ENCODE data around the gene BHLHE23.
"Not testable (repeated sequence)": the region's sequence is repeated elsewhere in the genome, so short reads cannot be mapped to it uniquely, and the experiment has no call there.

Gene BHLHE23

GRCh38 chr20:62967149-62967501 lies 39.6 kb downstream of the BHLHE23 start:
- peaks cover 8% of the 10 kb centered on the region for H3K4me1 Mint-ChIP-seq
- CTCF ChIA-PET = no interaction called here
- H3K4me3 Mint-ChIP-seq = no peak overlapping the region
- H3K27ac Mint-ChIP-seq = no peak overlapping the region
- H3K9me3 Mint-ChIP-seq = no peaks in the 10 kb centered on the region
- H3K27me3 Mint-ChIP-seq = peaks cover 43% of the 10 kb centered on the region
- DNase-seq = no peak
- H3K36me3 Mint-ChIP-seq = peaks cover 1% of the 10 kb centered on the region

- Mint-ChIP-seq H3K4me3 (no peak overlapping the region), H3K4me1 (peaks cover 2% of the 10 kb centered on the region), H3K27me3 (peaks cover 36% of the 10 kb centered on the region), H3K27ac (no peak overlapping the region), H3K36me3 (peaks cover 1% of the 10 kb centered on the region), H3K9me3 (no peaks in the 10 kb centered on the region)
- CTCF ChIA-PET = no interaction called here
- DNase-seq = no peak
These were observed 40.3 kb downstream of the BHLHE23 start for GRCh38 chr20:62966212-62967148.

GRCh38 chr20:62965363-62965771 lies 41.4 kb downstream of the BHLHE23 start:
- Mint-ChIP-seq H3K36me3 (peaks cover 1% of the 10 kb centered on the region), H3K27ac (no peak overlapping the region), H3K4me3 (no peak overlapping the region), H3K9me3 (no peaks in the 10 kb centered on the region), H3K4me1 (no peaks in the 10 kb centered on the region), H3K27me3 (peaks cover 27% of the 10 kb centered on the region)
- CTCF ChIA-PET = no interaction called here
- DNase-seq = no peak

- Mint-ChIP-seq H3K4me1 (peaks cover 4% of the 10 kb centered on the region), H3K9me3 (no peaks in the 10 kb centered on the region), H3K27ac (no peak overlapping the region), H3K4me3 (no peak overlapping the region), H3K27me3 (peaks cover 21% of the 10 kb centered on the region), H3K36me3 (peaks cover 1% of the 10 kb centered on the region)
- no peak for DNase-seq
- CTCF ChIA-PET = no interaction called here
These were observed 42.1 kb downstream of the BHLHE23 start for GRCh38 chr20:62964700-62965099.

- Mint-ChIP-seq H3K9me3 (no peaks in the 10 kb centered on the region), H3K4me1 (peaks cover 10% of the 10 kb centered on the region), H3K36me3 (peaks cover 1% of the 10 kb centered on the region), H3K4me3 (no peak overlapping the region), H3K27ac (no peak overlapping the region), H3K27me3 (peaks cover 19% of the 10 kb centered on the region)
- no peak for DNase-seq
- CTCF ChIA-PET = no interaction called here
These were observed 43.0 kb downstream of the BHLHE23 start for GRCh38 chr20:62963614-62964397.

- H3K4me3 Mint-ChIP-seq = no peak overlapping the region
- CTCF ChIA-PET = interaction anchor here (1.3 kb wide), 1 partner anchor 15 kb away, joined by 3 read pairs; no protein-coding TSS in a partner anchor
- peaks cover 1% of the 10 kb centered on the region for H3K36me3 Mint-ChIP-seq
- H3K27me3 Mint-ChIP-seq = peaks cover 16% of the 10 kb centered on the region
- H3K4me1 Mint-ChIP-seq = peaks cover 10% of the 10 kb centered on the region
- H3K9me3 Mint-ChIP-seq = no peaks in the 10 kb centered on the region
- no peak for DNase-seq
- no peak overlapping the region for H3K27ac Mint-ChIP-seq
These were observed 43.7 kb downstream of the BHLHE23 start for GRCh38 chr20:62962891-62963613.

GRCh38 chr20:62962221-62962879 lies 44.4 kb downstream of the BHLHE23 start:
- CTCF ChIA-PET = interaction anchor here (1.3 to 1.4 kb wide), 2 partner anchors 10 to 14 kb away, joined by 3 read pairs; no protein-coding TSS in a partner anchor
- peaks cover 13% of the 10 kb centered on the region for H3K27me3 Mint-ChIP-seq
- H3K4me3 Mint-ChIP-seq = no peak overlapping the region
- H3K4me1 Mint-ChIP-seq = peaks cover 10% of the 10 kb centered on the region
- H3K27ac Mint-ChIP-seq = no peak overlapping the region
- DNase-seq = no peak
- peaks cover 4% of the 10 kb centered on the region for H3K36me3 Mint-ChIP-seq
- no peaks in the 10 kb centered on the region for H3K9me3 Mint-ChIP-seq

- peaks cover 6% of the 10 kb centered on the region for H3K36me3 Mint-ChIP-seq
- H3K9me3 Mint-ChIP-seq = no peaks in the 10 kb centered on the region
- H3K27me3 Mint-ChIP-seq = peaks cover 12% of the 10 kb centered on the region
- peaks cover 10% of the 10 kb centered on the region for H3K4me1 Mint-ChIP-seq
- no peak overlapping the region for H3K27ac Mint-ChIP-seq
- CTCF ChIA-PET = interaction anchor here (1.3 to 1.4 kb wide), 2 partner anchors 11 to 13 kb away, joined by 3 read pairs; no protein-coding TSS in a partner anchor
- DNase-seq = no peak
- no peak overlapping the region for H3K4me3 Mint-ChIP-seq
These were observed 45.0 kb downstream of the BHLHE23 start for GRCh38 chr20:62961799-62962198.

- Mint-ChIP-seq H3K4me3 (no peak overlapping the region), H3K27me3 (peaks cover 10% of the 10 kb centered on the region), H3K27ac (no peak overlapping the region), H3K9me3 (no peaks in the 10 kb centered on the region), H3K36me3 (peaks cover 6% of the 10 kb centered on the region), H3K4me1 (peaks cover 10% of the 10 kb centered on the region)
- no peak for DNase-seq
- CTCF ChIA-PET = interaction anchor here (1.3 to 1.4 kb wide), 2 partner anchors 11 to 13 kb away, joined by 3 read pairs; no protein-coding TSS in a partner anchor
These were observed 45.4 kb downstream of the BHLHE23 start for GRCh38 chr20:62961310-62961783.

GRCh38 chr20:62960446-62961309 lies 46.1 kb downstream of the BHLHE23 start:
- H3K9me3 Mint-ChIP-seq, H3K4me3 Mint-ChIP-seq, H3K36me3 Mint-ChIP-seq, DNase-seq, H3K27me3 Mint-ChIP-seq, H3K27ac Mint-ChIP-seq: not testable (repeated sequence)
- peaks cover 14% of the 10 kb centered on the region for H3K4me1 Mint-ChIP-seq
- CTCF ChIA-PET = interaction anchor here (1.4 kb wide), 1 partner anchor 12 kb away, joined by 3 read pairs; no protein-coding TSS in a partner anchor

- Mint-ChIP-seq H3K27me3 (peaks cover 4% of the 10 kb centered on the region), H3K4me1 (peaks cover 16% of the 10 kb centered on the region), H3K27ac (no peak overlapping the region), H3K9me3 (no peaks in the 10 kb centered on the region), H3K36me3 (peaks cover 5% of the 10 kb centered on the region), H3K4me3 (no peak overlapping the region)
- CTCF ChIA-PET = interaction anchor here (0.7 kb wide), 1 partner anchor 12 kb away, joined by 3 read pairs; no protein-coding TSS in a partner anchor
- DNase-seq = no peak
These were observed 46.7 kb downstream of the BHLHE23 start for GRCh38 chr20:62959998-62960436.

GRCh38 chr20:62959101-62959971 lies 47.4 kb downstream of the BHLHE23 start:
- Mint-ChIP-seq H3K9me3 (no peaks in the 10 kb centered on the region), H3K27ac (no peak overlapping the region), H3K36me3 (peaks cover 5% of the 10 kb centered on the region), H3K27me3 (peaks cover 4% of the 10 kb centered on the region), H3K4me1 (peaks cover 23% of the 10 kb centered on the region), H3K4me3 (no peak overlapping the region)
- CTCF ChIA-PET = interaction anchor here (0.7 kb wide), 1 partner anchor 13 kb away, joined by 3 read pairs; no protein-coding TSS in a partner anchor
- DNase-seq = no peak
